Natural killer cell (primary cell): ENCODE data around the gene R3HDM4. TPM values are rescaled to one million over a fixed set of nuclear protein-coding genes. Genes with fewer than 3 reads are reported as not detected.
"Not testable (repeated sequence)": the region's sequence is repeated elsewhere in the genome, so short reads cannot be mapped to it uniquely, and the experiment has no call there.

Experiments used
- ATAC-seq, 3 donors: fragments of 150-1000 bp in 2 of 3; fragments of 200-7000 bp in 1 of 3; cut with Tn5 transposase; 1 replicate in 1 of 3; 2 replicates in 2 of 3; pipeline ENCODE4 v1.10.0; 2021; ENCODE audit warnings: mild to moderate bottlenecking in 2 of 3, moderate library complexity in 2 of 3
- DNase-seq, 2 donors: peaks; one replicate each; pipeline versions ENCODE4 v3.0.0 to v3.0.0-alpha.2; 2013 to 2021; ENCODE audit warnings: mixed read lengths in 1 of 2
- H3K27ac ChIP-seq: one replicate; pipeline ENCODE4 v1.5.1; 2013; ENCODE audit warnings: mild to moderate bottlenecking, low read length
- H3K27me3 ChIP-seq: one replicate; pipeline ENCODE4 v1.6.1; 2013; ENCODE audit warnings: low read length; ENCODE audit not compliant: control insufficient read depth, insufficient read depth
- H3K36me3 ChIP-seq: one replicate; pipeline ENCODE4 v1.6.1; 2013; ENCODE audit warnings: low read length; ENCODE audit not compliant: control insufficient read depth, insufficient read depth
- H3K4me1 ChIP-seq: one replicate; pipeline ENCODE4 v1.6.1; 2013; ENCODE audit warnings: low read length; ENCODE audit not compliant: control insufficient read depth, insufficient read depth
- H3K4me3 ChIP-seq: one replicate; pipeline ENCODE4 v1.5.1; 2013; ENCODE audit warnings: low read length
- H3K9me3 ChIP-seq: one replicate; pipeline ENCODE4 v1.6.1; 2013; ENCODE audit warnings: low read length; ENCODE audit not compliant: control insufficient read depth, insufficient read depth
- H3K27ac Mint-ChIP-seq, 2 donors: one replicate each; pipeline ENCODE4 v1.8.0; 2022; ENCODE audit warnings: mild to moderate bottlenecking in 2 of 2, mixed read lengths in 2 of 2, moderate library complexity in 1 of 2
- H3K27me3 Mint-ChIP-seq, 2 donors: one replicate each; pipeline ENCODE4 v1.8.0; 2022; ENCODE audit warnings: low read depth in 2 of 2, mixed read lengths in 2 of 2
- H3K36me3 Mint-ChIP-seq: one replicate; pipeline ENCODE4 v1.8.0; 2022; ENCODE audit warnings: mixed read lengths
- H3K4me1 Mint-ChIP-seq, 2 donors: one replicate each; pipeline ENCODE4 v1.8.0; 2022; ENCODE audit warnings: mixed read lengths in 2 of 2
- H3K4me3 Mint-ChIP-seq: one replicate; pipeline ENCODE4 v1.8.0; 2022; ENCODE audit warnings: mild to moderate bottlenecking, moderate library complexity, mixed read lengths
- H3K9me3 Mint-ChIP-seq, 2 donors: one replicate each; pipeline ENCODE4 v1.8.0; 2022; ENCODE audit warnings: mixed read lengths in 2 of 2
- WGBS: methylation state at CpG from one replicate; pipeline ENCODE4 v1.1.7; 2013; ENCODE audit warnings: missing lambda C conversion rate; ENCODE audit not compliant: insufficient coverage; 5-methylcytosine and 5-hydroxymethylcytosine counted together
- intact Hi-C: fragments of 100-400 bp; cut with micrococcal nuclease; formaldehyde crosslinking; loops from one replicate; pipeline ENCODE4 v1.14.2; 2022
- total RNA-seq, 4 donors: library from RNA; stranded (reverse); fragments of 120-200 nt in 1 of 4; gene quantifications; one replicate each; pipeline versions ENCODE4 v1.2.3 to v1.2.4, GENCODE V29; 2013 to 2022
- TF ChIP-seq, protein P1 (sequence below): fragments of 200-600 bp; IDR thresholded peaks from one replicate; pipeline ENCODE4 v1.8.0; 2022; ENCODE audit warnings: antibody characterized with exemption

R3HDM4 gene
- total RNA-seq, 3 donors from 2014 or later (not counting 1 experiment from before 2014, with no cell fraction given): 88.7 to 106 (median 97.8) TPM

DNA sequence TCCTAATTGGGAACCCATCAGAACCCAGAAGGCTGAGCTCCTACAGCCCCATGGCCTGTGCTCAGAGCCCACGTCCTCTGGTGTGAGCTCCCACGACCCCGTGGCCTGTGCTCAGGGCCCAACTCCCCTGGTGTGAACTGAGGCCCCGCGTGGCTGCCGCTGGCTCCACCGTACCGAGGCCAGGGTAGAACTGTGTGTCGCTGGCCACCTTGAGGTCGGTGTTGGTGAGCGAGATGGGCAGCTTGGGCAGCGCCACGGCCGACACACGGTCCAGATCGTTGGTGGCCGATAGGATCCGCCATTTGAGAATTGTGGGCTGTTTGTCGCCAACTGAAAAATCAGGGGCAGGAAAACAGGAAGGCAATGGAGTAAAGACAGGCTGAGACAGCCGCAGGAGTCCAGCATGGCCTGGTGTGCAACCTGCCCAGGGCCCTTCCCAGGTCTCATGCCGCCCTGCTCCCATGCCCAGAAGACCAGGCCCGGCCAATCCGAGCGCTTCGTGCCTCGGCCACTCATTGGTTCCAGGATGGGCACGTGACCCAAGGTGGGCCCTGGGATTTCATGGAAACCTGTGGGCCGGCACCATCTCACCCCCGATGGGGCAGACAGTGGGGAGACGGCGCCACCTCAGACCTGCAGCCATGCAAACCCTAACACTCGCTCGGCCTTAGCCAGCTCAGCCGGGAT is 31.5 kb downstream of the R3HDM4 start:
- H3K36me3 ChIP-seq: peaks cover 53% of the 10 kb centered on the region
- H3K4me3 Mint-ChIP-seq: no peak overlapping the region

DNA sequence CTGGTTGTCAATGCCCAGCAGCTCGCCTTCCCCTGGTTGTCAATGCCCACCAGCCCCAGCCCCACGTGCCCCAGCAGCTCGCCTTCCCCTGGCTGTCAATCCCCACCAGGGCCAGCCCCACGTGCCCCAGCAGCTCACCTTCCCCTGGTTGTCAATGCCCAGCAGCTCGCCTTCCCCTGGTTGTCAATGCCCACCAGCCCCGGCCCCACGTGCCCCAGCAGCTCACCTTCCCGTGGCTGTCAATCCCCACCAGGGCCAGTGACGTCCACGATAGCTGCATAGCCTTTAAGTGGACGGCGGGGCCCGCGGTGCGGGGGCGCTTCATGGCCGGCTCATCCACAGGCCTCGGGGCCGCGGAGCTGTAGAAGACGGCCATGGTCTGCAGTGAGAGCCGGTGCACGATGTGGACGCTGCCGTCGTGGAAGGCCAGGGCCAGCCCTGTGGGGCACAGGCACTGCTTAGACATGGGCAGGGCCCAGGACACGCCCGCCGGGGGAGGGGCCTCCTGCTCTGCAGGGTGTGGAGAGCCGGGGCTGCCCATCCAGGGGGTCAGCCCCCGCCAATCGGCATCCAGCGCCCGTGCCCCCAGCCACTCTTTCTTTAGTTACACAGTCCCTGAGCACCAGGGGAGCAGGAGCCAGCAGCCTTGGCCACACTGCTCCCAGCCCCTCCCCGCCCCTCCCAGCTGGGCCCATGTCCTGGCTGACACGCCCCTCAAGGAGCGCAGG is 33.1 kb downstream of the R3HDM4 start:
- DNase-seq (no peak), ATAC-seq (no peak)
- Mint-ChIP-seq H3K36me3 (no peaks in the 10 kb centered on the region), H3K4me1 (no peaks in the 10 kb centered on the region), H3K27ac (no peak overlapping the region), H3K27me3 (no peaks in the 10 kb centered on the region), H3K9me3 (no peaks in the 10 kb centered on the region), H3K4me3 (no peak overlapping the region)
- Histone ChIP-seq H3K27ac (no peak overlapping the region), H3K4me1 (no peaks in the 10 kb centered on the region), H3K4me3 (no peak overlapping the region), H3K36me3 (peaks cover 41% of the 10 kb centered on the region), H3K27me3 (no peaks in the 10 kb centered on the region), H3K9me3 (no peaks in the 10 kb centered on the region)
- WGBS: 94% methylated on average over 37 of the region's 37 CpGs
- intact Hi-C loops: no loop called here
- TF ChIP-seq, protein P1, sequence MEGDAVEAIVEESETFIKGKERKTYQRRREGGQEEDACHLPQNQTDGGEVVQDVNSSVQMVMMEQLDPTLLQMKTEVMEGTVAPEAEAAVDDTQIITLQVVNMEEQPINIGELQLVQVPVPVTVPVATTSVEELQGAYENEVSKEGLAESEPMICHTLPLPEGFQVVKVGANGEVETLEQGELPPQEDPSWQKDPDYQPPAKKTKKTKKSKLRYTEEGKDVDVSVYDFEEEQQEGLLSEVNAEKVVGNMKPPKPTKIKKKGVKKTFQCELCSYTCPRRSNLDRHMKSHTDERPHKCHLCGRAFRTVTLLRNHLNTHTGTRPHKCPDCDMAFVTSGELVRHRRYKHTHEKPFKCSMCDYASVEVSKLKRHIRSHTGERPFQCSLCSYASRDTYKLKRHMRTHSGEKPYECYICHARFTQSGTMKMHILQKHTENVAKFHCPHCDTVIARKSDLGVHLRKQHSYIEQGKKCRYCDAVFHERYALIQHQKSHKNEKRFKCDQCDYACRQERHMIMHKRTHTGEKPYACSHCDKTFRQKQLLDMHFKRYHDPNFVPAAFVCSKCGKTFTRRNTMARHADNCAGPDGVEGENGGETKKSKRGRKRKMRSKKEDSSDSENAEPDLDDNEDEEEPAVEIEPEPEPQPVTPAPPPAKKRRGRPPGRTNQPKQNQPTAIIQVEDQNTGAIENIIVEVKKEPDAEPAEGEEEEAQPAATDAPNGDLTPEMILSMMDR: no peak

More for the DNA sequence above, 31.5 kb downstream of the R3HDM4 start:
- intact Hi-C loops: no loop called here
- Histone ChIP-seq H3K4me1 (peaks cover 3% of the 10 kb centered on the region), H3K9me3 (no peaks in the 10 kb centered on the region), H3K4me3 (no peak overlapping the region), H3K27ac (no peak overlapping the region), H3K27me3 (no peaks in the 10 kb centered on the region)
- no peak for ATAC-seq
- DNase-seq: no peak
- TF ChIP-seq, protein P1: no peak
- 97% methylated on average over 34 of the region's 34 CpGs for WGBS
- Mint-ChIP-seq H3K27me3 (no peaks in the 10 kb centered on the region), H3K9me3 (no peaks in the 10 kb centered on the region), H3K4me1 (no peaks in the 10 kb centered on the region), H3K36me3 (no peaks in the 10 kb centered on the region), H3K27ac (no peak overlapping the region)

DNA sequence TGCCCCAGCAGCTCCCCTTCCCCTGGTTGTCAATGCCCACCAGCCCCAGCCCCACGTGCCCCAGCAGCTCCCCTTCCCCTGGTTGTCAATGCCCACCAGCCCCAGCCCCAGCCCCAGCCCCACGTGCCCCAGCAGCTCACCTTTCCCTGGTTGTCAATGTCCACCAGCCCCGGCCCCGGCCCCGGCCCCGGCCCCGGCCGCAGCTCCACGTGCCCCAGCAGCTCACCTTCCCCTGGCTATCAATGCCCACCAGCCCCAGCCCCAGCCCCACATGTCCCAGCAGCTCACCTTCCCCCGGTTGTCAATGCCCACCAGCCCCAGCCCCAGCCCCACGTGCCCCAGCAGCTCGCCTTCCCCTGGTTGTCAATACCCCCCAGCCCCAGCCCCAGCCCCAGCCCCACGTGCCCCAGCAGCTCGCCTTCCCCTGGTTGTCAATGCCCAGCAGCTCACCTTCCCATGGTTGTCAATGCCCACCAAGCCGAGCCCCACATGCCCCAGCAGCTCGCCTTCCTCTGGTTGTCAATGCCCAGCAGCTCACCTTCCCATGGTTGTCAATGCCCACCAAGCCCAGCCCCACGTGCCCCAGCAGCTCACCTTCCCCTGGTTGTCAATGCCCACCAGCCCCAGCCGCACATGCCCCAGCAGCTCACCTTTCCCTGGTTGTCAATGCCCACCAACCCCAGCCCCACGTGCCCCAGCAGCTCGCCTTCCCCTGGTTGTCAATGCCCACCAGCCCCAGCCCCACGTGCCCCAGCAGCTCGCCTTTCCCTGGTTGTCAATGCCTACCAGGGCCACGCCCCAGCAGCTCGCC is 34.1 kb downstream of the R3HDM4 start:
- H3K27ac ChIP-seq, H3K27me3 Mint-ChIP-seq, H3K4me1 Mint-ChIP-seq, H3K27me3 ChIP-seq, H3K36me3 Mint-ChIP-seq, H3K9me3 ChIP-seq, intact Hi-C loops, H3K4me3 ChIP-seq, H3K27ac Mint-ChIP-seq, DNase-seq, H3K4me3 Mint-ChIP-seq, H3K4me1 ChIP-seq, H3K9me3 Mint-ChIP-seq, ATAC-seq: not testable (repeated sequence)
- WGBS: 90% methylated on average over 20 of the region's 24 CpGs
- peaks cover 32% of the 10 kb centered on the region for H3K36me3 ChIP-seq

DNA sequence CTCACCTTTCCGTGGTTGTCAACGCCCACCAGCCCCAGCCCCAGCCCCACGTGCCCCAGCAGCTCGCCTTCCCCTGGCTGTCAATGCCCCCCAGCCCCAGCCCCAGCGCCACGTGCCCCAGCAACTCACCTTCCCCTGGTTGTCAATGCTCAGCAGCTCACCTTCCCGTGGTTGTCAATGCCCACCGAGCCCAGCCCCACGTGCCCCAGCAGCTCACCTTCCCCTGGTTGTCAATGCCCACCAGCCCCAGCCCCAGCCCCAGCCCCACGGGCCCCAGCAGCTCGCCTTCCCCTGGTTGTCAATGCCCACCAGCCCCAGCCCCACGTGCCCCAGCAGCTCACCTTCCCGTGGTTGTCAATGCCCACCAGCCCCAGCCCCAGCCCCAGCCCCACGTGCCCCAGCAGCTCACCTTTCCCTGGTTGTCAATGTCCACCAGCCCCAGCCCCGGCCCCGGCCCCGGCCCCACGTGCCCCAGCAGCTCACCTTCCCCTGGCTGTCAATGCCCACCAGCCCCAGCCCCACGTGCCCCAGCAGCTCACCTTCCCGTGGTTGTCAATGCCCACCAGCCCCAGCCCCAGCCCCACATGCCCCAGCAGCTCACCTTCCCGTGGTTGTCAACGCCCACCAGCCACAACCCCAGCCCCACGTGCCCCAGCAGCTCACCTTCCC is 34.9 kb downstream of the R3HDM4 start:
- ATAC-seq, H3K27ac ChIP-seq, H3K27ac Mint-ChIP-seq, DNase-seq, H3K36me3 Mint-ChIP-seq, H3K4me1 ChIP-seq, H3K9me3 Mint-ChIP-seq, H3K27me3 ChIP-seq, H3K9me3 ChIP-seq, H3K4me3 ChIP-seq, H3K27me3 Mint-ChIP-seq, H3K4me1 Mint-ChIP-seq, intact Hi-C loops, H3K4me3 Mint-ChIP-seq: not testable (repeated sequence)
- H3K36me3 ChIP-seq: peaks cover 27% of the 10 kb centered on the region
- WGBS: 91% methylated on average over 20 of the region's 23 CpGs
